NCI-H146 treated with DMSO at 0.1 percent for 48 hours (cell line): Measurements from ENCODE around the gene CDC14A.
"Not testable (repeated sequence)": the region's sequence is repeated elsewhere in the genome, so short reads cannot be mapped to it uniquely, and the experiment has no call there.

Experiments
- DNase-seq: peaks from one replicate; lab custom pipeline; 2025; ENCODE audit not compliant: unreplicated experiment; lab: John Stamatoyannopoulos, UW

Gene CDC14A

DNA sequence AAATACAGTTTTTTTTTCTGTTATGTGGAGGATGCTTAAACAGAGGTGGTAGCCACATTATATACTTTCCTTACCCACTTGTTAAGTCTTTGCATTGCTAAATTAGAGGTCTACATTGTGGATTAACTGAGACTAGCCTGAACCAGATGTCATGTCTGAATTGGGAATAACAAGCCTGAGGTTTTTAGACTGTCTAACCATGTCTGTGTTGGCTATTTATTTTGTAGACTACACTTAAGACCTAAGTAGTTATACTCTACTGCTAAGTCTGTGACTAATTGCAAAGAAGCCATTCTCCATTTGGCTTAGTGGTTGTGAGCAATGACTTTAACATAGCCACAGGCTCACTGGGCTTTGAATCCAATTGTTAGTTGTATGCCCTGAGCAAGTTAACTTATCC lies 45.4 kb downstream of the CDC14A start:
- no peak for DNase-seq

DNA sequence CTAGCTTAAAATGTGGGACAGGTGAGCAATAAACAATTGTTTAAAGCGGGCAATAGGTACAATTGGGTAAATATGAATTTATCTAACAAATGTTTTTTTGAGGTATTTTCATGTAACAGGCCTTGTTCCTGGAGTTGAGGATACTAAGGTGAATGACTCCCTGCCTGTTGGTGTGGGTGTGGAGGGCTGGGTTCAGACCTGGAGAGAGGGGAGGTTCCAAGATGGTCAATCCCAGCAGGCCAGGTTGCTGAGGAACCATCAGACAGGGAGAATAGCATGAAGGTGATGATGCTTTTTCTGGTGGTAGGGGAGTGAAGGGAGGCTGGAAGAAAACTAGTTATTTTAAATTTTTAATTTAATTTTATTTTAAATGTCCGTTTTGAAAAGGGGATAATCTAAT lies 46.3 kb downstream of the CDC14A start:
- no peak for DNase-seq

DNA sequence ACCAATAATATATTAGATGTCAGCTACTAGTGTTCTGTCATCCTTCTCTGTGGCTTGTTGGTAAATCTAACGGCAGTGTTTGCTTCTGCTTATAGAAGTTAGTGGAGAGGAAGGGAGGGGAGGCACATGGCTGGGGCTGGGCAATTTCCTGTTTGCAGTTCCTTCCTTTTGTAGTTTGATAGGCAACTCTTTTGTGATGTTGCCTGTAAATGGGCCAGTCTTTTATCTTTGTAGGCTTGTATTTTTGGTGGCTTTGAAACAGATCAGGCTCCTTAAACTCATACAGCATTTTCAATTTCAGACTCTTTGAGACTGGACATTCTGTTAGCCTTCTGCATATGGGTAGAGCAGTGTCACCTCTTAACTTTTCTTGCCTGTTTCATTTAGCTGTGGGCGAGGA lies 48.1 kb downstream of the CDC14A start:
- peak; percentile 31 for DNase-seq

DNA sequence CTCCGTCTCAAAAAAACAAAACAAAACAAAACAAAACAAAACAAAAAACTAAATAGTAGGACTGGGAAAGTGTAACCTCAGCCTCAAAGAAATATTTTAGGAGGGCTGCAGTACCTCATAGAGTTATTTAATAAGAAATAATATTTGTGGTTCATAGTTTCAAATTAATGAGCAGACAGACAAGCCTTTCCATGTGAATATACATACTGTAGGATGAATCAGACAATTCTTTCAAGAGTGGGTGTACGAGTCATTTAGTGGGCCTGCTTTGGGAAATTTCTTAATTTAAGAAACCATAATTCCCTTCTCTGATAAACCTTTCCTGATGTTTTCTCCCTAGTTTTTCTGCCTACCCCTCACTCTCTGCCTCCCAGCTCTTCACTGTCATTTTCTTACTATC lies 52.5 kb downstream of the CDC14A start:
- no peak for DNase-seq

DNA sequence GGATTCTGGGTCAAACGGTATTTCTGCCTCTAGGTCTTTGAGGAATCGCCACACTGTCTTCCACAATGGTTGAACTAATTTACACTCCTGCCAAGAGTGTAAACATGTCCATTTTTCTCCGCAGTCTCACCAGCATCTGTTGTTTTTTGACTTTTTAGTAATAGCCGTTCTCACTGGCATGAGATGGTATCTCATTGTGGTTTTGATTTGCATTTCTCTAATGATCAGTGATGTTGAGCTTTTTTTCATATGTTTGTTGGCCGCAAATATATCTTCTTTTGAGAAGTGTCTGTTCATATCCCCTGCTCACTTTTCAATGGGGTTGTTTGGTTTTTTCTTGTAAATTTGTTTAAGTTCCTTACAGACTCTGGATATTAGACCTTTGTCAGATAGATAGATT lies 53.6 kb downstream of the CDC14A start:
- not testable (repeated sequence) for DNase-seq

DNA sequence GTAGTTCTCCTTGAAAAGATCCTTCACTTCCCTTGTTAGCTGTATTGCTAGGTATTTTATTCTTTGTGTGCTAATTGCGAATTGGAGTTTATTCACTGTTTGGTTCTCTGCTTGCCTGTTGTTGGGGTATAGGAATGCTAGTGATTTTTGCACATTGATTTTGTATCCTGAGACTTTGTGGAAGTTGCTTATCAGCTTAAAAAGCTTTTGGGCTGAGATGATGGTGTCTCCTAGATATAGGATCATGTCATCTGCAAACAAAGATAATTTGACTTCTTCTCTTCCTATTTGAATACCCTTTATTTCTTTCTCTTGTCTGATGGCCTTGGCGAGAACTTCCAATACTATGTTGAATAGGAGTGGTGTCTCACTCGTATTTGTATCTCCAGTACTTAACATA lies 55.1 kb downstream of the CDC14A start:
- DNase-seq = not testable (repeated sequence)

DNA sequence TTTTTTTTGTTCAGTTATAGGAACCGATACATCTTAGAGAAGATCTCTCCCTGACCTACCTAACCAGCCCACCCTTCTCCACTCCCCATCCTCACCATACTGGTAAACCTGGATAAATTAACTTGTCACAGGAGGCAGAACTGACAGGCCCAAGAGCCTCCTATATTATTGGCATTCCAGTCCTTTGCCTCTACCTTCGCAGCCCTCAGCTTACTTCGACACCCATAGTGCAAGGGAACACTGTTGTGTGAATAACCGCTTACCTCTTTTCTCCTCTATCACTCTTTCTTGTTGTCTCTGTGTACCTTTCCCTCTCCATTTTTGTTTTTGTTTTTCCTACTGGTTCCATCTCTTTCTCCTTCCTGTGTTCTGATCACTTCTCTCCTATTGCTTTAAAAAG lies 58.7 kb downstream of the CDC14A start:
- no peak for DNase-seq

DNA sequence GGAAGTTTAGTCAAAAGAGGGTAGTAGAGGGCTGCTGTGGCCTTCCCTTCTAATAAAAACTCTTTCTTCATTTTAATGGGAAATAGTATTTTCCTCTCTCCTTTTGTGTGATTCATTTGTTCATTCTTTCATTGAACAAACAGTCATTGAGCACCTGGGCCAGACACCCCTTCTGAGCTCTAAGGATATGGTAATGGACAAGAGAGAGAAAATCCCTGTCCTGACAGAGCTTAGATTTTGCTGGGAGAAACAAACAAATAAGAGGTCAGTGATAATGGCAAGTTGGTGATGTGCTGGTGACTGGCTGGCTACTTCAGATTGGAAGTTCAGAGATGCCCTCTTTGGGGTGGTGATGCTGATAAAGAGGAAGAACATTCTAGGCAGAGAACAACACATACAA lies 59.3 kb downstream of the CDC14A start:
- no peak for DNase-seq

DNA sequence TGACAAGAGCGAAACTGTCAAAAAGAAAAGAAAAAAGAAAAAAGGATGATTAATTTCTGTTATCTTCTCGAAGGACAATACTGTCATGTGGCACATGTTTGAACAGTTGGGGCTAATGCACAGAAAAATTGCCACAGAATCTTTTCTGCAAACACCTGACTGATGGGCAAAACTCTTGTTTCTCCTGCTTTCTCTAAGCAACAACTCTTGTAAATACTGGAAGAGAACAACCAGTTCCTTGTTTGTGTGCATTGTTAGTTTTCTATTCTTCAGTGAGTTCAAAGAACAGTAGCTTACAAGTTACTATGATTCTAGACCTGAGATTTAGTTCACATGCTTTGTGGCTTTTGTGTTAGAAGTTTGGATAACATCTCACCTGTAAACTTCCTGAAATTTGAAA lies 60.7 kb downstream of the CDC14A start:
- peak; percentile 37 for DNase-seq

DNA sequence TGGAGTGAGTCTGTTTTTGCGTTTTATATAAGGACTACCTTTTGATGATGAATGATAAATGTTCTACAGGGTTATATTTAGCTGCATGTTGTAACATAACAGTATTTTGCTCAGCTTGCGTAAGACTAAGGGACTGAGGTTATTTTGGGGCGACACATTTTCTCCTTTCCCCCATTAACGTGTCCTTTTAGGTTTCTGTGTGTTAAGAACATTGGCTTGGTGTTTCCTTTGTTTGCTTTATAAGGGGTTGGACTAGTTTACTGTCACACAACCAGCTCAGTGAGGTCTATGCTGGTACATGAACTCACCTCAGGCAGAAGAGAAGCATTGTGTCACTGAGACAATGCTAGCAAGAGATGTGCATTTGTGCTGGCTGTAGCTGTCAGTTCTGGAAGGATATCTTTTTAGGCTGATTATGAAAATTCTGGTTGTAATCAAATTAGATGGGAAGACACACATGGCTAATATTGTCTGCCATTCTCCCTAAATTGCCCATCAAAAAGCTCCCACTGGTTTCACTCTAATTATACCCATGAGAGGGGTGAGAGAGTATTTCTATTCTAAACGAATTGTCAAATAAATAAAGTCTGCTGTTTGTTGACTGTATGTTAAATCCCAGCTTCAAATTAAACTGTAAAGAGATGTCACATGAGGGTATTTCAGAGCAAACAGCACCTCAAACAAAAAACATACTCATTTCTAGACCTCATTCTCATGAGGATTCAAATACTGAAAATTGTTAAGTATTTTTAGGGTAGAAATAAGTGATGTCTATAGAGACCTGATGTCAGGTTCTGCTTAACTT lies 62.6 kb downstream of the CDC14A start:
- no peak for DNase-seq

DNA sequence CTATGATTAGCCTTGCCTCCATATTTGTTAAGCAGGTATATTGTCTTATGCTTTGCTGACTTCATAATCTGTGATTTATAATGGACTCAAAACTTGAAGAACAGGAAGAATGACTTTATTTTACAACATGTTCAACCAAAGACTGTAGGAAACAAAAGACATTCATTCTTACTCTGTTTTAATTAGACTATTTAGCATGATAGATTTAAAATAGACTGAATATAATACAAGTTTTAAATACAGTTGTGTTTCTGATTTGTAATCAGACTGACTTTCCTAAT lies 63.1 kb downstream of the CDC14A start:
- DNase-seq = no peak

DNA sequence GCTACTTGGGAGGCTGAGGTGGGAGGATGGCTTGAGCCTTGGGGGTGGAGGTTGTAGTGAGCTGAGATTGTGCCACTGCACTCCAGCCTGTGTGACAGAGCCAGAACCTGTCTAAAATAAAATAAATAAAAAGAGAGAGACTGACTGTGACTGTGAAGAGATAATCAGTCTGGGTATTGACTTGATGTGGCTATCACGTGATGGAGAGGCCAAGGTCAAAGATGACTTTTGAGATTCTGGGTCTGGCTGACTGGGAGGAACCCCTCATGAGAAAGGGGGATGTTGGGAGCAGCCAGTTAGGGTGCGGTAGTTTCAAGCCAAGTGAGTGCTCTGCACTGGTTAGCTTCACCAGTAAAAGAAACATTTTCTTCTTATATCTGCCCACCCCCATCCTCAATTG lies 66.8 kb downstream of the CDC14A start:
- no peak for DNase-seq

DNA sequence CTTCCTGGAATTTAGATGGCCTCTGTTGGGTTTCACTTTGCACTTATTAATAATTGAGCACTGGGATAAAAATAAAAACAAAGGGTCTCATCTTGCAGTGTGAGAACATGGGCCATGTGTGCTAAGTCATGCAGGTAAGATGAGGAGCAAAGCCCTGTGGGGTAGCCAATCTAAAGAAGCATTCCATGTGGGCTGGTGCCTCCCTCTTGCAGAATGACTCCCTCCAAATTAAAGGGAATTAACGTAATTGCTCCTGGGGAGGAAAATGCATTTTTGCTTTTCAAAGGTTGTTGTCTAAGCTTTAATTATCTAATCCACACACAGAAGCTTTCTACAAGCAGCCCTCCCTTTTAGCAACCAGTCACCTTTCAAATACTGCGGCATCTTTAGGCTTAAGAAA lies 69.8 kb downstream of the CDC14A start:
- no peak for DNase-seq

DNA sequence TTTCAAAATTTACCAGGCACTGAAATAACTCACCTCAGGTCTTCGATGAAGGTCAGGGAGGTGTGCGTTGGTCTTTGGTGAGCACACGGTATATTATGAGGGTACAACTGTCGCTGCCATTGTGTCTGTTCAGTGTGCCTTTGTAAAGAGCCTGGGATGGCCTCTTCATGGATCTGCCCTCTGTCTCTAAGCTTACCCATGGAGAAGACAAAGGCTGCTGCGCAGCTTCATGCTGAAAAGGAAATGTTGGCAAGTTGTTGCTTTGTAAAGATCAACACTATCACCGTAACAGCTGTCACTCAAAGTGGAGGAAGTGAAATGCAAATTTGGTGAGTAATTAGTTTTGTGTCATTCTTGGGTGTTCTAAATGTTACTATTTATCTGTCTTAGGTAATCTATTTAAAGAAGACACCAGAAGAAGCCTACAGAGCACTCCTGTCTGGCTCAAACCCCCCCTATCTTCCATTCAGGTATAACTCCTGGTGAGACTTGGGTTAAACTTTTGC lies 71.6 kb downstream of the CDC14A start:
- no peak for DNase-seq

DNA sequence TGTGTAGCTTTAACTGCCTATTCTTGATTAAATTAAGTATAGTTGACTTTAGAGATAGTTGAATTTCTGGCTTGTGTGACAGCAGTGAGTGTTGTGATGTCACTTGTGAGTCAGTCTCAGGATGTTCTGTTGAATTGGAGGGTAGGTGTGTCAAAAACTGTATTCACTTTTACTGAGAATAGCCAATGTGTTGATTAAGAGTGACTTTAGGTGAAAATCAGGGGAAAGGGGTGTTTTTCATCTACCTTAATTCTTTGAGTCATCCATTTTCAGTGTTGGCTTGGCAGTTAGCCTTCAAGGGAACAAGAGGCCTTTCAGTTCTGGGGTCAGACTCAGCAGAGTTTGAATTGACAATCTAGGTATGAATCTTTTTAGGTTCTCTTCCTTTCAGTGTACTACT lies 75.9 kb downstream of the CDC14A start:
- DNase-seq = no peak

DNA sequence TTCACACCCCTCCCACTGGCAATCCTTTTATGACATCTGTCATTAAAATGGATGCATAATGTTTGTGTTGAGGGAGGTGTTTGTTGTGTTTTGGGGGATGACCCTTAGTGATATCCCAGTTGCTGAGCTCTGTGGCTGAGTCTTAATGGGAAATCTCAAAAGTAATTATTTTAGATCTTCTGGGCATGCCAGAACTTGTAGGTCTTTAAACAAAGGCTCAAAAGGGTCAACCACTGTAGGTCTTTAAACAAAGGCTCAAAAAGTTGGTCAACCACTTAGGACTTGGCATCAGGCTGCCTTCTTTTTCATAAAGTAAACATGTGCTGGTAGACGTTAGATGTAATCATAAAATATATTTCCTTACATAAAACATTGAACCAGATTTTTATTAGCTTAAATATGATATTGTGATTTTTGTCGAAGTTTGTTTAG lies 78.0 kb downstream of the CDC14A start:
- DNase-seq = no peak

DNA sequence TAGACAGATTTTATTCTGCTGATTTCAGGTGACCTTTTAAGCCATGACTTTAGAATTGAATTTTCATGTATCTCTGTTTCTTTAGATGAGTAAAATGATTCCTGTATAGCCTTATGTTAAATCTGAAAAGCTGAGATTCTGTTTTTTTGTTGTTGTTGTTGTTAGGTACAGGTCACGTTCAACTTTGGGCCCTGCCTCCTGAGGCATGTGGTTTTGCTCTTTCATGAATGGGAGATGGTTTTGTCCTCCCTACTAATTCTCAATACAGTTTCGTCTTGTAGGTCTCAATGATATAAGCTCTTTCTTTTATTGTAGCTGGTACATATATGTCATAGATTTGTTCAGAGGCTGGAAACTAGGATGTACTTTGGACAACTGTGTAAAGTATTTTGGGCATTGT lies 79.6 kb downstream of the CDC14A start:
- no peak for DNase-seq

DNA sequence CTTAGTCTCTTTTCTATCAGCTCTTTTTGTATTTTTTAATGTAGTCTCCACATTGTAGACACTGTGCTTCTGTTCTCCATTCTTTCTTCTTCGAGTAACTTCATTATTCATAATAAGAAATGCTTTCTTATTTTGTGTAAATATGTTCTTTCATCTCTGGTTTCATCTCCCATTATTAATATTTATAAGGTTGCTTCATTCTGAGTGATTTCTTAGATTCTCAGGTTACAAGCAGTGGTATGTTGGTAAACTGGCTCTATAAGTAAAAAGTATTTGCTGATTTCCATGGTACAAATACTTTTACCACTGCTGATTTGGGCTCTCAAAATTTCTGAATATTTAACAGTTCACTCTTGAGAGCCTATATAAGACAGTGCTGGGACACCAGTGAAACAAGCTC lies 81.3 kb downstream of the CDC14A start:
- DNase-seq = no peak

DNA sequence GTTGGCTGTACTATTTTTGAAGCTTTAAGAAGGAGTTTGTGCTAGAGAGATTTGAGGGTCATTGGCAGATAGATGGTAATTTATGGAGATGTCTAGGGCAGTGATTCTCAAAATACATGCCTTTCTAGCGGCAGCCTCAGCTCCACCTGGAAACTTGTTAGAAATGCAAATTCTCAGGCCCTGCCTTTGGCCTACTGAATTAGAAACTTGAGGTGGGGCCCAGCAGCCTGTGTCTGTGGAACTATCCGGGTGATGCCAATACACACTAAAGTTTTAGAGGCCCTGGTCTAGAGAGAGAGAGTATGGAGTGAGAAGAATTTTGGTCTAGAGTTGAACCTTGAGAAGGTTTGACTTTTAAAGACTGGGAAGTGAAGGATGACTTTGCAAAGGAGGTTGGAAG lies 82.5 kb downstream of the CDC14A start:
- no peak for DNase-seq

DNA sequence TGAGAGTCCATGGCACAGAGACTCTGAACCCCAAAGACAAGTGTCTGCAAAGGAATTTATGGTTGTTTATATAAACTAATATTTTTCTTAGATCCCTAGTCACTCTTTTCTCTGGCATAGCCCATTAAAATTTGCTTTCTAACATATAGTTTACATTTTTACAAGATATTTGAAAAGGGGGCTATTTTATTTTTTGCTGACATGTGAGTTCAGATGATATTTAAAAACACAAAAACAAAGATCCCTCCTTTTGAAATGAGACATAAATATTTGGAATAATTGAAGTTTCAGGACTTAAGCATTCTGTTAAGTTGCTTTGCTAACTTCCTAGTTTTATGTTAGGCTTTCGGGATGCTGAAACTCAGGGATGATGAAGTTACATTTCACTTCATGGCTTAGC lies 86.1 kb downstream of the CDC14A start:
- no peak for DNase-seq

DNA sequence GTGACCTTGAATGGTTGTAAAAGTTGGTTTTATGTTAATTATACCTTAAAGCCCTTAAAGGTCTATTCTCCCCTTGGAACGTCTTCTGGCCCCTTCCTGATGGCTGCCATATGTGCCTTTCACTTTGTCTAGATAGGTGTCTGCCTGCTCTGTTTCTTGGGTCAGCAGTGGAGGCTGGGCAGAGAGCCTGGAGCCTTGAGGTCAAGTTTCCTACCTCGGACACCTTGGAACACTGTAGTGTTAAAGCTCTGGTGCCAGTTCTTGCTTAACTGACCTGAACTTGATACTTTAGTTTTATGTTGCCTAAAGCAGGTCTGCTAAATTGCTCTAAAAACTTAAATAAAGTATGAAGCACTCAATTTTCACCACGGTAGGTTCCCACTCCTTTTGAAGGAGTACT lies 86.5 kb downstream of the CDC14A start:
- DNase-seq = no peak

DNA sequence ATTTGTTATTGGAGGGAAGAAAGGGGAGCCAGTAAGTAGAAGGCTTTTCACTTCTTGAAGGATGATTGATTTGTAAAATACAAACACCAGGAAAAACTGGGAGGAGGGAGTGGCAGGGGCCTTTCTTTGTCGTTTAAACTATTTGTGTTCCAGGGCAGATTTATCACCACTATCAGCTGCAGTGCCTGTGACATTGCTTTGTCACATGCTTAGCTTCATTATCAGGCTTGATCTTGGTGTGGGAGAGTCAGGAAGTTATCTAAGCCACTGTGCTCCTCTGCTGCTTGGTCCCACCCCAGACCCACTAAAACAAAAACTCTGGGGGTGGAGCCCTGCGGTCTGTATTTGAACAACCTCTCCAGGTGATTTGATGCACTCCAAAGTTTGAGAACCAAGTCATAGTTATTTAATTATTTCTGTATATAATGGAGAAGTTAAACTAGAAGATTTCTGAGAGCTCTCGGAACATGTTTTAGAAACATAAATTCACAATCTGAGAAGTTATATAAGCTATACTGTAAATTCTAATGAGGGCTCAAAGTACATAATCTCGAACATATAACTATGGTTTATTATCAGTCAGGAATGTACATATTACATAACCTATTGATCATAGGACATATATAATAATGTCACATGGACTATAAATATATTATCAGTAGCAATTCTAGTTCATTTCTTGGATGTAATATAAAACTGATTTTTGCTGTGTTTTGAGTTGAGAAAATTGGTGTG lies 87.9 kb downstream of the CDC14A start:
- DNase-seq = peak; percentile 57

DNA sequence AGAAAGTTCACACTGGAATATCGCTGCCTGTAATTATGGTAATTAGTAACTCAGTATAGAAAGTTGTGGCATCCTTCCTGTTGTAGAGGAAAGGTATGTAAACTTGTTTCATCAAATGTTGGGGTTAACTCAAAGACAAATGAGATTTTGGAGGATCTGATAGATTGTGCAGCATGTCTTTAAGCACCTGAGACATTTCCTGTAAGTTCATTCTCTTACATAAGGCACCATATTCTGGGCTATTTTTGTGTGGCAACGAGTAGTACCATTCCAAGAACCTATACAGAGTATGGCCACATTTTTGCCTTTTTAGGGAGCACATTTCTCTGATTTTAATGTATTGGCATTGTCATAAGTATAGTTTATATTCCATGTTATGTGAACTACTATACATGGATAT lies 88.8 kb downstream of the CDC14A start:
- DNase-seq = no peak
